Right kidney (tissue), 1 donor: ENCODE results near the gene SUFU.
"Not testable (repeated sequence)": the region's sequence is repeated elsewhere in the genome, so short reads cannot be mapped to it uniquely, and the experiment has no call there.

Experiments used
- DNase-seq: peaks from one replicate; pipeline ENCODE4 v3.0.0-alpha.2; 2016

The SUFU gene

DNA sequence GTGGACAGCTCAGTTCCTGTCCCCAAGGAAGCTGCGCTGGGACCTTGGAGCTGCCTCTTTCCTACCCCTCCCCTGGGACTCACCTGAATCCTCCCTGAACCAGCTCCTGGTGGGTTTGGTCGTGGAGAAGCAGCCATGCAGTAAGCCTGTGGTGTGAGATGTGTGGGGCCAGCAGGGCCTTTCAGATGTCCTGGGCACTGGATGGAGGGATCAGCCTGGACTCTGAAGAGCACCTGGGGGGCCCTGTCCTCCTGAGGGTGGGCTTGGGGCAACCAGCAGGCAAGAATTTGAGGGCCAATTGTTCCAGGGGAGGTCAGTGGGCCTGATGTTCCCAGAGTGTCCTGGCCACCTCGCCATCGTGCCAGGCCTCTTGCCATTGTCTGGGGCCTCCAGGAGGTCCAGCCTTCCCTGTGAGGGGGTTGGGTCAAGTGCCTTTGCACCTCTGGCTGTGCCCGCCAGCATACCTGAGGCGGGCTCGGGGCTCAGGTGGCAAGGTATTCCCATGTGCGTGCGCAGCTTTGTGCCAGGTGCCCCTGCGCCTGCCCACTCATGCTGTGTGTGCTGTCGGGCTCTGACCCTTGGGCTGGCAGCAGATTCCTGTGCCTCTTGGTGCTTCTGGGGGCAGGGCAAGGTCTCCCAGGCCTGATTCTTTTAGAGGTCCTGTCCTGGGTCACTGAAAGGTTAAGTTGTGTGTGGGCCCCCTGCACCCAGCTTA lies 147.8 kb downstream of the SUFU start:
- DNase-seq: no peak

- no peak for DNase-seq
Observed at GRCh38 chr10:102652170-102652916, 148.6 kb downstream of the SUFU start.

GRCh38 chr10:102653060-102653459 lies 149.3 kb downstream of the SUFU start:
- no peak for DNase-seq

GRCh38 chr10:102654566-102654965 lies 150.8 kb downstream of the SUFU start:
- no peak for DNase-seq

- DNase-seq: no peak
Observed at GRCh38 chr10:102654969-102655368, 151.2 kb downstream of the SUFU start.

- no peak for DNase-seq
Observed at GRCh38 chr10:102656026-102656425, 152.3 kb downstream of the SUFU start.

DNA sequence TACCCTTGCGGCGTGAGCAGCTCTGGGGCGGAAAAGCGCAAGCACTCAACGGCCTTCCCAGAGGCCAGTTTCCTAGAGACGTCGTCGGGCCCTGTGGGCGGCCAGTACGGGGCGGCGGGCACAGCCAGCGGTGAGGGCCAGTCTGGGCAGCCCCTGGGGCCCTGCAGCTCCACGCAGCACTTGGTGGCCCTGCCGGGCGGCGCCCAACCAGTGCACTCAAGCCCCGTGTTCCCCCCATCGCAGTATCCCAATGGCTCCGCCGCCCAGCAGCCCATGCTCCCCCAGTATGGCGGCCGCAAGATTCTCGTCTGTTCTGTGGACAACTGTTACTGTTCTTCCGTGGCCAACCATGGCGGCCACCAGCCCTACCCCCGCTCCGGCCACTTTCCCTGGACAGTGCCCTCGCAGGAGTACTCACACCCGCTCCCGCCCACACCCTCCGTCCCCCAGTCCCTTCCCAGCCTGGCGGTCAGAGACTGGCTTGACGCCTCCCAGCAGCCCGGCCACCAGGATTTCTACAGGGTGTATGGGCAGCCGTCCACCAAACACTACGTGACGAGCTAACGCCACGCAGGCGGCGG lies 153.1 kb downstream of the SUFU start:
- DNase-seq: no peak

- no peak for DNase-seq
Observed at GRCh38 chr10:102657451-102657850, 153.7 kb downstream of the SUFU start.

DNA sequence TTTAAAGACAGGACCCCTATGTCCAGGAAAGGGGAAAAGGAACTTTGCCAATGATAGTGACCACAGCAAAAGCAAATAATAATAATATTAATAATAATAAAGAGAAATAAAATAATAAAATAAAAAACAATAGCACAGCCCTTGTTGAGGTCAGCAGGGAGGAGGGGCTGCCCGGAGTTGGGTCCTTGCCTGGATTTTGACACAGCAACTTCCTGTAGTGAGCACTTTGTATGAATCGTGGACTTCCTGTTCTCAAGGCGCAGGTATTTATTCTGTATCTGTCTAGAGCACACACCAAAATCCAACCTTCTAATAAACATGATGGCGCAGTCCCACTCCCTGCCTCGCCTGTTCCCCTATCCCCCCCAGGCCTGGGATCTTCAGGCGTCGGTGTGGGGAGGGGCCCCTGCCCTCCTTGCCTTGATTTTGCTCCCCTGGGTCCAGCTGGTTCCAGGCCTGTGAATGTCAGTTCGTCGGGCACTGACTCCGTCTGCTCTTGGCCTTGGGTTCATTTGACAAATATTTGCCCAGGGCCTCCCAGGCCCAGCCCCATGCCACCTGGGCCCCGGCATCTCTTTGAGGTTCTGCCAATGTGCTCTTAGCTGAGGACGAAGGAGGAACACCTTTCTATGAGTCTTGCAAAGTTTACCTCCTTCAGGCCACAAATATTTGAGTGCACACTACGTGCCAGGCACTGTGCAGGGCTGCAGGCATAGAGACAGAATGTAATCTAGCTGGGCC lies 154.4 kb downstream of the SUFU start:
- no peak for DNase-seq

- no peak for DNase-seq
Observed at GRCh38 chr10:102658802-102659201, 155.0 kb downstream of the SUFU start.

DNA sequence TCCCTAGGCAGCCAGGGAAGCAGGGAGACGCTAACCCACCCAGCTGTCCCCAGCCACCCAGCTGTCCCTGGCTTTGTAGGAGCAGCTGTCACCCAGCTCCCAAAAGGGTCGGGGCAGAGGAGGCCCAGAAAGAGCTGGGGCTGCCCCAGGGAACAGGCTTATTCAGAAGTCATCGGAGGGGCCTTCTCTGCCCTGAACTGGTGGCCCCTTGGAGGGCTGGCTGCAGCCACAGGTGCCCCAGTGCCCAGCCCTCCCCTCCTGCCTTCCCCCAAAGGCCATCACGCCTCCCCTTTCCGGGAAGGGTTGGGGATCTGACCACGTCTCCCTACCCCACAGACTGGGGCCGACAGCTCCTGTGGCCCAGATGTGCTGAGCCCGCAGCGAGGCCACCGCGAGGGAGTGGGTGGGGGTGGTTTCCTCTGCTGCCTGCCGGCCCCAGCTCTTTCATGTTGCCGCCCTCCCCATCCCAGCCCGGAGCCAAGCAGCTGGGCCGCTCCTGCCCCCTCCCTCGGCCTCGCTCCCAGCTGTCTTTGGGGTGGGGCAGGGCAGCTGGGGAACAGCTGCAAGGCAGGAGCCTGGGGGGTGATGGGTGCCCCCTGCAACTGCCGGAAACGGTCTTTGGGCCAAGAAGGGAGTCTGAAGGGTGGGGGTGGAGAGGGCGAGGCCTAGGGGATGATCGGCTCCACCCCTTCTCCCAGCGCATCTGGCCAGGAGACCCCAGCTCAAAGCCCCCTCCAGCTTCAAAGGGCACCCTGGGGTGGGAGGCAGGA lies 157.3 kb downstream of the SUFU start:
- peak; percentile 67 for DNase-seq

GRCh38 chr10:102661658-102662028 lies 157.9 kb downstream of the SUFU start:
- DNase-seq: no peak

DNA sequence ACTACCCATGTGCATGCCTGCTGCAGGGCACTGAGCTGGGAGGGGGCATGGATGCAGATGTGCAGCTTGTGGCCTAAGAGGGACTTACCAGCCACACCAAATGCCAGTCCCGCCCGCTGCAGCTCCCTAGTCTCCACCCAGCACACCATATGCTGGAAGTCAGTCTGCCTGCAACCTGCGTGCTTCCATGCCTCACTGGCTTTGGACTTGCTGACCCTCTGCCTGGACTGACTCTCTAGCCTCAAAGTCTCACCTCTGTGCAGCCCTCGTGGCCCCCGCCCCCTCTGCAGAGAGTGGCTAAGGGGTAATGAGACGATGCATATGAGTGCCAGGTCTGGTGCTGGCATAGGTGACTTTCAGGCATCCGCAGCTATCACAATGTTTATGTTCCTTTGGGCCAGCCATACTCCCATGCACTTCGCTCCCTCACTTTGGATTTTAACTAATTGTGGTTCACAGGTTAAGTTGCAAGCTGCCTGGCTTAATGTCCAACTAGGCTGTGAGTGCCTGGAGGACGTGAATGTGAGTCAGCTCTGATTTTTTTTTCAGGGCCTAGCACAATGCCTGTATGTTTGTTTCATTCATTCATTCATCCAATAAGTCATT lies 162.2 kb downstream of the SUFU start:
- no peak for DNase-seq

DNA sequence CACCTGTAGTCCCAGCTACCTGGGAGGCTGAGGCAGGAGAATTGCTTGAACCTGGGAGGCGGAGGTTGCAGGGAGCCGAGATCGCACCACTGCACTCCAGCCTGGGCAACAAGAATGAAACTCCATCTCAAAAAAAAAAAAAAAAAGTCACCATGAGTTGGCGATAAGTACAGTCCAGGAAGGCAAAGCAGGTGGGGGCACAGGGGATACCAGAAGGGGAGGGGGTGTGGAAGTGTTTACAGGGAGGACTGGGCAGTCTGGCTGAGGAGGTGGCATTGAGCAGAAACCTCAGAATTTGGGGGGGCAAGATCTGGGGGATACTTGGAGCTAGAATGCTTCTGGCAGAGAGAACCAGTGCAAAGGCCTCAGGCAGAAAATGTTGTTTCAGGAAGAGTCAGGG lies 163.6 kb downstream of the SUFU start:
- DNase-seq: not testable (repeated sequence)

GRCh38 chr10:102668326-102669107 lies 164.7 kb downstream of the SUFU start:
- DNase-seq: no peak

DNA sequence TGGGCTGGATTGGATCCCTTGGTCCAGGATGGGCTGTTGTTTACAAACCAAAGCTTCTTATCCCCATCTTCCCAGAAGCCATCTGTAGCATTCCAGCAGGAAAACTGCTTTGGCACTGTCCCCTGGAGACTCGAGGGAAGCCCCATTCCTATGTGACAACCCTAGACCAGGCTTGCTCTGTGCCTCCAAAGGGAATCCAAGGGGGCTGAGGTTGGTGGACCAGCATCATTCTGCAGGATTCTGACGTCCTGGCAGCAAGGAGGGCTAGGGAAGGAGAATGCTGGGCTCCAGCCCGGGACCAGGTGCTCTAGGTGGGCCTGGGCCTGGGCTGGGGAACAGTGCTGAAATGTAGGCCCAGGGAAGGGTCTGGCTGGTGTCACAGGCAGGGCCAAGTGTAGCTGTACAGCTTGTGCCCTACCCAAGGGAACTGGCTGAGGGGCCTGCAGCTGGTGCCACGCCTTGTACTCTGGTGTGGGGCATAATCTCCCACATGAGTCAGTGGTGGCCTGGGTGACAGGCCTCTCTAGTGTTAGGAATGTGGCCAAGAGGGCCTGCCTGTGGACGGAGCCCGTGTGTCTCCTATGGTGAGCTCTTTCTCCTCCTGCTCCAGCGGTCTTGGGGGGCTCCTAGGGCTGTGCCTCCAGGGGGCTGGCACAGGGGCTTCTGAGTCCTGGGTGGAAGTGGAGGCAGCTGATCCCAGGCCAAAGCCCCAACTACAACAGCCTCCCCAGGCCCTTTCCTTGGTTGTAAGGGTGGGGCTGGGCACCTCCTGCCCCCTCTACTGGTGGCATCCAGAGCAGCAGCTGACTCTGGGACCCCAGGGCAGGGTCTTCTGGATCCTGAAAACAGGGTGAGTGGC lies 165.7 kb downstream of the SUFU start:
- no peak for DNase-seq

- no peak for DNase-seq
Observed at GRCh38 chr10:102670065-102670670, 166.4 kb downstream of the SUFU start.

DNA sequence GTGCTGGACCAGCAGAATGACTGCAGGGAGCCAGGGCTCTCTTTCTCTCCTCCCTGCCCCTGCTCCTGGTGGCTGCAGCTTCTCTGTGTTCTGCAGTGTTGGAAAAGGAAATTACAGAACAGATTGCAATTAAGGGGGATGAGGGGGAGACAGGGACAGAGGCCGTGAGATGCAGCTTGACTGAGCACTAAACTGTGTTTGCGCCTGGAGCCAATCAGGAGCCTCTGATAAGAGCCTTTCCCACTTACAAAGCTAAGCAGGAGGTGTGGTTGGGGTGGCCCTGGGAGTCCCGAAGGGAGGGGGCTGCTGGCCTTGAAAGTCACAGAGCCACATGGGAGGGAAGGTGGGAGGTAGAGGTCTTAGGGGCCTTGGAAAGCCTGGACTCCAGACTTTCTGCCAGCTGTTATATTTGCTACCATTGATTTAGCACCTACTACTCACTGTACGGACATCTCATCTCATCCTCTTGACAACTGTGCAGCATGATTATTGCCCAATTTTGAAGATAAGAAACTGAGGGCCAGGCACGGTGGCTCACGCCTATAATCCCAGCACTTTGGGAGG lies 167.2 kb downstream of the SUFU start:
- no peak for DNase-seq

DNA sequence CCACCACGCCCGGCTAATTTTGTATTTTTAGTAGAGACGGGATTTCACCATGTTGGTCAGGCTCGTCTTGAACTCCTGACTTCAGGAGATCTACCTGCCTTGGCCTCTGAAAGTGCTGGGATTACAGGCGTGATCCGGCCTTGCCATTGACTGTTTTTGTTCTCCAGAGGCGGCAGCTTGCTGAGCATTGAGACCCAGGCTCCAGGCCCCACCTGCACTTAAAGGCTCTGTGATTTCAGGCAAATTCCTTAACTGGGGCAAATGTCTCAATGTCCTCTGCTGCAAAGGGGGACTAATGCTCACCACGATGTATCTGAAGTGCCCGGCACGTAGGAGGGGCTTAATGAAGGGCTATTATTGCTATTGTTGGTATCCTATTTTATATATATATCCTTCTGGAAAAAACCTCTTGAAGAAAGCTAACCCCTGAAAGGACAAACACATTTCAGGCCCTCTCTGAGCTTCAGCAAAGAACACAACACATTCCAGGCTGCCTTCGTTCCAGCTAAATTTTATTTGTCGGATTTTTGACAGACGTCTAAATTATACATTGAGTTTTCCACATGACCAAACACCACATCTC lies 169.6 kb downstream of the SUFU start:
- no peak for DNase-seq
